ENCODE measurements around the gene PPFIBP2. TPM values are rescaled to one million over a fixed set of nuclear protein-coding genes. Genes with fewer than 3 reads are reported as not detected.

The PPFIBP2 gene
- total RNA-seq, 1 experiment from 2014 or later = 21.5 TPM

DNA sequence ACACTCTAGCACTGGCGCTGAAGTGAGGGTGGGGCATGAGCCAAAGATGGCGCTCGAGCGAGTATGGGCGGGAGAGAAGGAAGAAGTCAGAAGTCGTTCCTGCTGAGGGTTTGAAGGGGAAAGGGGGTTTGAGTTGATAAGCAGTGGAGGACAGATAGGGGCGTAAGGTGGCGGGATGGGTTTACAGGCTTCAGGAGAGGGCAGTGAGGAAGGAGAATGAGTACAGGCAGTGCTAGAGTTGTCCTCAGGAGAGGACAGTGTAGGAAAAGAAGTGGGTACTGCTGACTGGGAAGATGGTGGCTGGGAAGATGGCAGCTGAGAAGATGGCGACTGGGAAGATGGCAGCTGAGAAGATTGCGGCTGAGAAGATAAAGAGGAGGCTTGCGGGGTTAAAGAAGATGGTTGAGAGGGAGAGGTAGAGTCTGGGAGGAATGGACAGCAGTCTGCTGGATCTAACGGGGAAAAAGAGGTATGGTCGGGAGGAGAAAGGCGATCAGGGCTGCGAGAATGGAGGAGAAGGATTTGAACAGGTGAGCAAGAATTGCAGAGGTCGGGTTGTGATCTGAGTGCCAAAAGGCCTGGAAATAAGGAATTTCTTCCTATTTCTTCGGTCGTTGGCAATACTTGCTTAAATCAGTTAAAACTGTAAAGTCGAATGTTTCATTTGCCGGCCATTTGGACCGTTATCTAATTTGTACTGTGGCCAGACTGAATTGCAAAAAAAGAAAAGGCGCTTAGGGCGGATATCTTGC lies 5.2 kb downstream of the PPFIBP2 start:
- POLR2A ChIA-PET = no interaction called here

GRCh38 chr11:7520011-7520942 lies 6.5 kb downstream of the PPFIBP2 start:
- H3K4me1 ChIP-seq (ENCODE audit: control insufficient read depth, insufficient read depth, low read length) = 0 out of 2 replicates have a peak, but pooled peaks cover 3% of the 10 kb centered on the region
- ATAC-seq (no peak), DNase-seq (ENCODE audit: low read depth, low spot score) (no peak)
- no TSS peak for BruUV-seq (replicated peaks)
- intact Hi-C loops (cut with micrococcal nuclease; ENCODE audit: unreplicated experiment) (no loop called here), in situ Hi-C loops (cut with HindIII; ENCODE audit: low pct_unique_long_range_greater_than_20kb, low sequenced_read_pairs) (no loop called here)
- TF ChIP-seq SIN3A (IDR thresholded peaks at IDR 0.05; ENCODE audit: borderline replicate concordance, insufficient read depth, low read depth, low read length) = no peak
- TF ChIP-seq, protein P1, sequence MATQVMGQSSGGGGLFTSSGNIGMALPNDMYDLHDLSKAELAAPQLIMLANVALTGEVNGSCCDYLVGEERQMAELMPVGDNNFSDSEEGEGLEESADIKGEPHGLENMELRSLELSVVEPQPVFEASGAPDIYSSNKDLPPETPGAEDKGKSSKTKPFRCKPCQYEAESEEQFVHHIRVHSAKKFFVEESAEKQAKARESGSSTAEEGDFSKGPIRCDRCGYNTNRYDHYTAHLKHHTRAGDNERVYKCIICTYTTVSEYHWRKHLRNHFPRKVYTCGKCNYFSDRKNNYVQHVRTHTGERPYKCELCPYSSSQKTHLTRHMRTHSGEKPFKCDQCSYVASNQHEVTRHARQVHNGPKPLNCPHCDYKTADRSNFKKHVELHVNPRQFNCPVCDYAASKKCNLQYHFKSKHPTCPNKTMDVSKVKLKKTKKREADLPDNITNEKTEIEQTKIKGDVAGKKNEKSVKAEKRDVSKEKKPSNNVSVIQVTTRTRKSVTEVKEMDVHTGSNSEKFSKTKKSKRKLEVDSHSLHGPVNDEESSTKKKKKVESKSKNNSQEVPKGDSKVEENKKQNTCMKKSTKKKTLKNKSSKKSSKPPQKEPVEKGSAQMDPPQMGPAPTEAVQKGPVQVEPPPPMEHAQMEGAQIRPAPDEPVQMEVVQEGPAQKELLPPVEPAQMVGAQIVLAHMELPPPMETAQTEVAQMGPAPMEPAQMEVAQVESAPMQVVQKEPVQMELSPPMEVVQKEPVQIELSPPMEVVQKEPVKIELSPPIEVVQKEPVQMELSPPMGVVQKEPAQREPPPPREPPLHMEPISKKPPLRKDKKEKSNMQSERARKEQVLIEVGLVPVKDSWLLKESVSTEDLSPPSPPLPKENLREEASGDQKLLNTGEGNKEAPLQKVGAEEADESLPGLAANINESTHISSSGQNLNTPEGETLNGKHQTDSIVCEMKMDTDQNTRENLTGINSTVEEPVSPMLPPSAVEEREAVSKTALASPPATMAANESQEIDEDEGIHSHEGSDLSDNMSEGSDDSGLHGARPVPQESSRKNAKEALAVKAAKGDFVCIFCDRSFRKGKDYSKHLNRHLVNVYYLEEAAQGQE (IDR thresholded peaks at IDR 0.05; ENCODE audit: insufficient read depth in 1 of 2, low read depth in 2 of 2, low read length in 1 of 2) = no peak
- no peaks in the 10 kb centered on the region for H3K9me3 ChIP-seq (ENCODE audit: control insufficient read depth, insufficient read depth, low read depth, low read length)
- ChIA-PET CTCF (interaction anchor here (0.6 kb wide), 1 partner anchor 404 kb away, joined by 3 read pairs; no protein-coding TSS in a partner anchor), POLR2A (no interaction called here)
- H3K27ac ChIP-seq (ENCODE audit: low read length) = no peak overlapping the region
- H3K27me3 ChIP-seq (ENCODE audit: control insufficient read depth, insufficient read depth, low read length) = no peaks in the 10 kb centered on the region
- H3K4me3 ChIP-seq (ENCODE audit: low read depth in 2 of 2, low read length in 2 of 2) = no peak overlapping the region
- no peaks in the 10 kb centered on the region for H3K36me3 ChIP-seq (ENCODE audit: control insufficient read depth, insufficient read depth, low read length)

More for the DNA sequence above, 5.2 kb downstream of the PPFIBP2 start:
- intact Hi-C loops (cut with micrococcal nuclease; ENCODE audit: unreplicated experiment) (no loop called here), in situ Hi-C loops (cut with HindIII; ENCODE audit: low pct_unique_long_range_greater_than_20kb, low sequenced_read_pairs) (no loop called here)
- CTCF ChIA-PET = no interaction called here
- H3K27ac ChIP-seq (ENCODE audit: low read length) = no peak overlapping the region
- H3K36me3 ChIP-seq (ENCODE audit: control insufficient read depth, insufficient read depth, low read length) = no peaks in the 10 kb centered on the region
- BruUV-seq (replicated peaks) = no TSS peak
- no peak overlapping the region for H3K4me3 ChIP-seq (ENCODE audit: low read depth in 2 of 2, low read length in 2 of 2)
- H3K4me1 ChIP-seq (ENCODE audit: control insufficient read depth, insufficient read depth, low read length) = peaks cover 9% of the 10 kb centered on the region
- ATAC-seq (no peak), DNase-seq (ENCODE audit: low read depth, low spot score) (no peak)
- H3K9me3 ChIP-seq (ENCODE audit: control insufficient read depth, insufficient read depth, low read depth, low read length) = no peaks in the 10 kb centered on the region
- H3K27me3 ChIP-seq (ENCODE audit: control insufficient read depth, insufficient read depth, low read length) = peaks cover 6% of the 10 kb centered on the region; the same call in 1 of the 2 replicates
- TF ChIP-seq, protein P1 (IDR thresholded peaks at IDR 0.05; ENCODE audit: insufficient read depth in 1 of 2, low read depth in 2 of 2, low read length in 1 of 2) = no peak
- no peak for TF ChIP-seq SIN3A (IDR thresholded peaks at IDR 0.05; ENCODE audit: borderline replicate concordance, insufficient read depth, low read depth, low read length)
- no peak for TF ChIP-seq POLR2AphosphoS5 (IDR thresholded peaks at IDR 0.05; ENCODE audit: low read depth, low read length)
- TF ChIP-seq TCF7L2 (IDR thresholded peaks at IDR 0.05; ENCODE audit: low read depth, low read length) = no peak
- no peak for TF ChIP-seq CTCF (IDR thresholded peaks at IDR 0.05)
